ENCODE measurements around the gene SGIP1. TPM values are rescaled to one million over a fixed set of nuclear protein-coding genes. Genes with fewer than 3 reads are reported as not detected.
"Not testable (repeated sequence)": the region's sequence is repeated elsewhere in the genome, so short reads cannot be mapped to it uniquely, and the experiment has no call there.

The SGIP1 gene
- total RNA-seq, 2 donors from 2014 or later: 3.1 TPM; not detected in 1

GRCh38 chr1:66711420-66711819, 177.5 kb downstream of the SGIP1 start:
- no peak overlapping the region for H3K27ac ChIP-seq
- ATAC-seq: no peak
- no peak for DNase-seq
- no peaks in the 10 kb centered on the region for H3K4me1 ChIP-seq
- H3K9me3 ChIP-seq: no peaks in the 10 kb centered on the region
- H3K27me3 ChIP-seq: no peaks in the 10 kb centered on the region
- H3K4me3 ChIP-seq: no peak overlapping the region
- H3K36me3 ChIP-seq (replicated peaks in 1 of 2; ENCODE audit: insufficient read depth in 1 of 2, low read depth in 2 of 2): no peaks in the 10 kb centered on the region
- no peak for TF ChIP-seq POLR2A (IDR thresholded peaks at IDR 0.05)
- intact Hi-C loops (cut with DNase I): no loop called here
- WGBS, 2 donors: 28 to 31% methylated on average over 2 of the region's 2 CpGs

- no peak for ATAC-seq
- H3K27ac ChIP-seq: no peak overlapping the region
- H3K9me3 ChIP-seq: no peaks in the 10 kb centered on the region
- TF ChIP-seq CTCF (IDR thresholded peaks at IDR 0.05) (no peak), POLR2A (IDR thresholded peaks at IDR 0.05) (no peak)
- 33 to 41% methylated on average over 2 of the region's 2 CpGs for WGBS, 2 donors
- H3K27me3 ChIP-seq: no peaks in the 10 kb centered on the region
- no peak overlapping the region for H3K4me3 ChIP-seq
- no peak for DNase-seq
- no peaks in the 10 kb centered on the region for H3K4me1 ChIP-seq
- H3K36me3 ChIP-seq (replicated peaks in 1 of 2; ENCODE audit: insufficient read depth in 1 of 2, low read depth in 2 of 2): no peaks in the 10 kb centered on the region
- intact Hi-C loops (cut with DNase I): no loop called here
Measured at GRCh38 chr1:66712839-66713238, 178.9 kb downstream of the SGIP1 start.

- H3K27me3 ChIP-seq: no peaks in the 10 kb centered on the region
- TF ChIP-seq CTCF (IDR thresholded peaks at IDR 0.05) (no peak), POLR2A (IDR thresholded peaks at IDR 0.05) (no peak)
- intact Hi-C loops (cut with DNase I): no loop called here
- no peak overlapping the region for H3K4me3 ChIP-seq
- DNase-seq: no peak
- ATAC-seq: no peak
- H3K4me1 ChIP-seq: no peaks in the 10 kb centered on the region
- no peak overlapping the region for H3K27ac ChIP-seq
- no peaks in the 10 kb centered on the region for H3K36me3 ChIP-seq (replicated peaks in 1 of 2; ENCODE audit: insufficient read depth in 1 of 2, low read depth in 2 of 2)
- no peaks in the 10 kb centered on the region for H3K9me3 ChIP-seq
Measured at GRCh38 chr1:66723985-66724384, 190.0 kb downstream of the SGIP1 start.

GRCh38 chr1:66725885-66726665, 192.1 kb downstream of the SGIP1 start:
- H3K4me3 ChIP-seq: no peak overlapping the region
- no peak overlapping the region for H3K27ac ChIP-seq
- H3K4me1 ChIP-seq: no peaks in the 10 kb centered on the region
- intact Hi-C loops (cut with DNase I): no loop called here
- DNase-seq: peak; percentile 31 to 44 (median 38)
- H3K36me3 ChIP-seq (replicated peaks in 1 of 2; ENCODE audit: insufficient read depth in 1 of 2, low read depth in 2 of 2): no peaks in the 10 kb centered on the region
- H3K9me3 ChIP-seq: no peaks in the 10 kb centered on the region
- TF ChIP-seq CTCF (IDR thresholded peaks at IDR 0.05) (peak; percentile 65 to 93 (median 72)), POLR2A (IDR thresholded peaks at IDR 0.05) (no peak)
- WGBS, 2 donors: 18 to 20% methylated on average over 9 of the region's 9 CpGs
- peak; percentile 56 for ATAC-seq
- H3K27me3 ChIP-seq: no peaks in the 10 kb centered on the region

GRCh38 chr1:66728021-66728420, 194.1 kb downstream of the SGIP1 start:
- Histone ChIP-seq H3K4me1 (no peaks in the 10 kb centered on the region), H3K27ac (no peak overlapping the region), H3K36me3 (replicated peaks in 1 of 2; ENCODE audit: insufficient read depth in 1 of 2, low read depth in 2 of 2) (no peaks in the 10 kb centered on the region), H3K9me3 (no peaks in the 10 kb centered on the region), H3K4me3 (no peak overlapping the region), H3K27me3 (no peaks in the 10 kb centered on the region)
- 55 to 60% methylated on average over 2 of the region's 2 CpGs for WGBS, 2 donors
- no peak for TF ChIP-seq CTCF (IDR thresholded peaks at IDR 0.05)
- no peak for TF ChIP-seq POLR2A (IDR thresholded peaks at IDR 0.05)
- no peak for DNase-seq
- no peak for ATAC-seq
- intact Hi-C loops (cut with DNase I): no loop called here

GRCh38 chr1:66728716-66729115, 194.8 kb downstream of the SGIP1 start:
- H3K27me3 ChIP-seq; H3K36me3 ChIP-seq (replicated peaks in 1 of 2; ENCODE audit: insufficient read depth in 1 of 2, low read depth in 2 of 2); H3K4me1 ChIP-seq; DNase-seq; H3K27ac ChIP-seq; H3K4me3 ChIP-seq; ATAC-seq; H3K9me3 ChIP-seq; intact Hi-C loops (cut with DNase I): not testable (repeated sequence)
